GM19023 (cell line): ENCODE measurements around the gene PAQR5.
A peak's percentile ranks its signal among the peaks of the same experiment; 100 is the strongest.
"Not testable (repeated sequence)": the region's sequence is repeated elsewhere in the genome, so short reads cannot be mapped to it uniquely, and the experiment has no call there.

Experiments
- ATAC-seq: cut with Tn5 transposase; IDR thresholded peaks from one replicate; pipeline ENCODE4 v1.9.1; 2021; ENCODE audit warnings: mild to moderate bottlenecking, moderate library complexity; ENCODE audit not compliant: unreplicated experiment

Gene PAQR5

DNA sequence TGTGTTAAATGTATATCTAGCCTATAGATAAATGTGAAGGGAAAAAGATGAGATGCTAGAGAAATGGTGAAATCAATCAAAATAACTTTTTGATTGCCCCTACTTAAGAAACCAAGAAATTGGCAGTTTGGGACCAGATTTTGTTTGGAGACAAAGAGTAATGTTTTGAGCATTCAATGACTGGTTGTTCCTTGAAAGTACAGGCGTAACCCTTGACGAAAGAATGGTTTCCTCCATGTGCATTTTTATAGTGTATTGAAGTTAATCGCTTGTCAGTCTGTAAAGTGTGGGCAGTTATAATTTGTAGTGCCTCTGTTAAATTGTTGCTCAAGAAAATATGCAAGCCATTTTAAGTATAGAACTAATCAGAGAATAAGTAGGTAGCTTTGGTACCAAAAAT, 116.7 kb downstream of the PAQR5 start:
- no peak for ATAC-seq

DNA sequence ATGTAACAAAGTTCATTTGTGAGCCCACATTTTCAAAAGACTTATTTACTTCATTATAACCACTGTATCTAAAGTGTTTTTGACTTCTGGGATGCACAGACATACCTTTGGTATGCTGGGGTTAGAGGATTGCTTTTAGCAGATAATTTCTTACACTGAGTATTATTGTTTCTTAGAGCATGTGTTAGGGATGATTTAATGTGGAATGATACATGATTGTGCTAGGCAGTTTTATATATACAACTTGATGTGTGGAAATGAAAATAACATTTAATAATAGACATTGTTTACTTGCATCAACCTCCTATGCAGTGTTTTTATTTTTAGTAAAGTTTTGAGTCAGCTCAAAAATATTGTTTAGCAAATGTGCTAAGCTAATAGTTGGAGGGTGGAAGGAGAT, 118.9 kb downstream of the PAQR5 start:
- ATAC-seq = no peak

DNA sequence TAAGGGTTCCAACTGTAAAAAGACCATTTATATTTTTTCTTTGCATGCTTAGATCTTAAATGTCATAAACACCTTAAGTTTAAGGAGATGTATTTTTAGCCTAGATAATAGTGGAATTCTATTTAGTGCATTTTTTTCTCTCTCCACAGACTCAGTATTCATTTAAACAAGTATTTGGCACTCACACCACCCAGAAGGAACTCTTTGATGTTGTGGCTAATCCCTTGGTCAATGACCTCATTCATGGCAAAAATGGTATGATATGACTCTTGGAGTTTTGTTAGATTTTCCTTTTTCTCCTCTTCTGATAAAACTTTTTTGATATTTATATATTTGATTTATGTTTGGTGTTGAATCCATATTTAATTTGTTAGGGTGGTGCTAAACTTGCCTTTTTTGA, 122.8 kb downstream of the PAQR5 start:
- no peak for ATAC-seq

DNA sequence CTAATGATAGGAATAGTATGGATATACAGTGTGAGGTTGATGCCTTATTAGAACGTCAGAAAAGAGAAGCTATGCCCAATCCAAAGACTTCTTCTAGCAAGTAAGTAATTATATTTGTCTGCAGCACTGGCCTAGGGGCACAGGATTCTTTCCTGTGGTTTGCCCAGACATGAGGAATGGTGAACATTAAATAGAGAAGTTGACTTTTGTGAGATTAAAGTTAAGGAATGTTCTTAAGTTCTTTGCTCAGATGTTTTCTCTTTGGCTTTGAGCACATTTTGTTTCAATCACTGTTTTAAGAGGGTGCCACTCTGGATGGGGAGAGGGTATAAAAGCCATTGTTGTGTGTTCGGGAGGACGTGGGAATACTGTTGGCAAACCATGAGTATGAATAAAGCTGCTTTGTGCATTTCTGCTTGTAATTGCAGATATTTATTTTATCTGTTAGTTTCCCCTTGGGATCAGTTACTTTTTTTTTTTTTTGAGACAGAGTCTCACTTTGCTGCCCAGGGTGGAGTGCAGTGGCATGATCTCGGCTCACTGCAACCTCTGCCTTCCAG, 123.7 kb downstream of the PAQR5 start:
- no peak for ATAC-seq

DNA sequence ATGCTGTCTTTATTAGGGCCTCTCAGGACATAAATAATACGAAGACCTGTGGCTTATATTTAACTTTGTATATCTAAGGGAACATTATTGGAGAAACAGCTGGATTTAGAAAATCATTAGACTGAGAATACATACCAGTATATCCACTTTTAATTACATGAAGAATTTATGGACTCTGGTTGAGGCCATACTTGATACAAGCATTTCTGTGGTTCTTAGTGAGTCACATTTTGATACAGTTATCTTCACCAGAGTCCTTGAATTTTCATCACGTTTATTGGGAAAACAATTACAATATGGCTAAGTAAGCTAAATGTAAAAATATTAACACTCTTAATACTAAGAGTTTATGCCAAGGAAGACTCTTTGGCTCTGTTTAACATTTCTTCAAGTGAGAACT, 125.3 kb downstream of the PAQR5 start:
- no peak for ATAC-seq

DNA sequence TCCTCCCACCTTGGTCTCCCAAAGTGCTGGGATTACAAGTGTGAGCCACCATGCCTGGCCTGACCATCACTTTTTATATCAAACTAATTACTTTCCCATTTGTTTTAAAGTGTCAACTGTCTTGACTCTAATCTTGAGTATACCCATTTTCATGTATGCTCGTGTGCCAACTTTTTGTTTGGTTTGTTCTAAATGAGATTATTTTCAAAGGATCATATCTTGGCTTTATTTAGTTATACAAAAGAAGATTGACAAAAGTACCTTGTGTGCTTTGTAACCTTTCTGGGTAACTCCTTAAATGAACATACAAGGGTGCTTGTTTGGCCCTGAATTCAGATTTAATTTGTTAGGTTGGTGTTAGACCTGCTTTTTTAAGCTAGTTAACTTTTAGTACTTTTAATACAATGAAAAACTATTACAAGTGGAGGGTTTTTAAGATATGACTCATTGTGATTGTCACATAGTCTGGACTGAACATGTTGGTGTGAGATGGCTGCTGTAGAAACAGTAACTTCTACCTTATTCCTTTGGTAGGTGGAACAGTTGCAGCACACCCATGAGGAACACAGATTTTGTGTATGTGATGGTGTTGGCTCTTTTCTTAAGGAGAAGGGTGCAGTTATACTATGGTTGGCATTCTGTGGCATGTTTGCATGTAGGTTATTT, 126.2 kb downstream of the PAQR5 start:
- ATAC-seq = no peak

DNA sequence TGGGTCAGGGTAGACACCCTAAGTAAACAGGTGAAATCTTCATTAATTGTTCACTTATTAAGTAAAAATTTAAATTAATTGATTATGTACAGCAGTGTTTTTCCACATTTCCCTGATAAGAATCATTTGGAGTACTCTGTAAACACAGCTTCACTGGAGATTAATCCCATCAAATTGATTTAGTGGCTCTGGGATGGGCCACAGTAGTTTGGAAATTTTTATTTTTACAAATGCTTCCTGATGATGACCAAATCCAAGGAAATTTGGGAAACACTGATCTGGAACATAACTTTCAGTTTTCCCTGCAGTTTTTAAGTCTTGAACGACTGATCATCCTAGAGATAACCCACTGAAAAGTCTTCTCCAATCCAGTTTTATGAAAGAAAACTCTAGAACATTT, 135.1 kb downstream of the PAQR5 start:
- ATAC-seq = no peak

DNA sequence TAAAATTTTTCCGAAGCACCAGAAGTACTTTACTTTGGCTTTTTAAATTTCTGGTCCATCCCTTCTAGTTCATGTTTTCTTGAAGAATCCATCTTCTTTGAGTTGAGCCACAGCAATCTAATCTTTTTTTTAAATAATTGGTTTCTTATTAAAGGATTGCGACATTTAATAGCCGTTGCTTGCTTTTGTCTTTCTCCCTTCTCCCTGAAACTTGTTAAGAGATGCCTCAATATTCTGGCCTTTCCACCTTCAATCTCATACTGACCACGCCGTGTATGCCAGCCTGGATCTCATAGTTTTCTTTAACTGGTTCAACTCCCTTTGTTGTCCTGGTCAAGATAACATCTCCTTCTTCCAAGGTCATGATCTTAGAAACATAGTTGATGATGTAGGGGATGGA, 135.5 kb downstream of the PAQR5 start:
- ATAC-seq = no peak

DNA sequence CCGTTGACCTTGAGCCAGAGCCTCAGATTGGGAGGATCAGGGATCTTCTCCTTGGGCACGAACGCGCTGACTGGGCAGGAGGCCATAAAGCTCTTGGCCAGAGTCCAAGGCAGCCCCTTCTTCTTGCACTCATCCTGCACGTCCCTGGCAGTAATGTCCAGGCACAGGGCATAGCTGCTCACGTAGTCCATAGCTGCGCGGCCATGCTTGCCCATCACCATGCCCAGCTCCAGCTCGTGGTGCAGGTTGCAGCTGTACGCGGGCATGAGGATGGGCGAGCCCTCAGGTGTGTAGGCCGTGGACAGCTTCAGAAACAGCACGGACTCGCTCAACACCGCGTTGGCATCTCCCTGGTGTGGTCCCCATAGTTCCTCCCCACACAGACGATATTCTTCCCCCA, 136.0 kb downstream of the PAQR5 start:
- no peak for ATAC-seq

DNA sequence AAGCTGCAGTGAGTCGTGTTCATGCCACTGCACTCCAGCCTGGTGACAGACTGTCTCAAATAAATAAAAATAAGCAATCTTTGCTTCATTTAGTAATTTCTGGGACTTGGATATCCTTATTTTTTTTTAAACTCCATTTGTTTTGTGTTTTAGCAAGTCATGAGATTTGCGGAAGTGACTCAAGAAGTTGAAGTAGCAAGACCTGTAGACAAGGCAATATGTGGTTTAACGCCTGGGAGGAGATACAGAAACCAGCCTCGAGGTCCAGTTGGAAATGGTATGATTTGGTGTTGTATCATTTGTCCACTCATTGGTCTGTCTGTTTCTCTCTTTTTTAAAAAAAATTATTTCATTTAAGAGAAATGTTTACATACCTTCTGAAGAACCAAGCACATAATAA, 137.3 kb downstream of the PAQR5 start:
- ATAC-seq = no peak

DNA sequence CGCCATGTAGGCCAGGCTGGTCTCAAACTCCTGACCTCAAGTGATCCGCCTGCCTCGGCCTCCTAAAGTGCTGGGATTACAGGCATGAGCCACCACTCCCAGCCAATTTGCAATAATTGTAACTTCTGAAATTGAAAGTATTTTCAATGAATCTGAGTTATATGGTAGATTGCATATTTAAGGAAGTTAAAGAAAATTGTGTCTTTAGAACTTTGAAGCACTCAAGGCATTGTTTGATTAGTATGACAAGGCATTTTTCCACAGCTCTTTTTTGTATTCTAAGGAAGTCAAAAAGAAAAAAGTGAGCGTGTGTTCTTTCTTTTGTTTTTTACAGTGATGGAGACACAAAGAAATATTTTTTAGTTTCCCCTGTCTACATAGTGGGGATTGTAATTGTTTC, 138.2 kb downstream of the PAQR5 start:
- ATAC-seq = no peak

DNA sequence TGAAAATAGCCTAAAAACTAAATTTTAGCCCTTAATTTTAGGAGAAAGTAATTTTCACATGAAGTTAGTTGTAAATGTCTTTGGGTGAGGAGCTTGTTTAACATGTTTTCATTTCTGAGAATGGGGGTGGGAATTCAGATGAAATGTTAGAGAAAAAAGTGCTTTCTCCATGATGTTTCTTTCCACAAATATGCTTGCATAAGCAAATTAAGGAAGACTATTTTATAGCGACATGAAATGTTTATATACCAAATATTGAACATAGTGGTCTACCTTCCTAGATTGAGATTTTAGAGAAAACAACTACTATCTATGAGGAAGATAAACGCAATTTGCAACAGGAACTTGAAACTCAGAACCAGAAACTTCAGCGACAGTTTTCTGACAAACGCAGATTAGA, 140.9 kb downstream of the PAQR5 start:
- no peak for ATAC-seq

DNA sequence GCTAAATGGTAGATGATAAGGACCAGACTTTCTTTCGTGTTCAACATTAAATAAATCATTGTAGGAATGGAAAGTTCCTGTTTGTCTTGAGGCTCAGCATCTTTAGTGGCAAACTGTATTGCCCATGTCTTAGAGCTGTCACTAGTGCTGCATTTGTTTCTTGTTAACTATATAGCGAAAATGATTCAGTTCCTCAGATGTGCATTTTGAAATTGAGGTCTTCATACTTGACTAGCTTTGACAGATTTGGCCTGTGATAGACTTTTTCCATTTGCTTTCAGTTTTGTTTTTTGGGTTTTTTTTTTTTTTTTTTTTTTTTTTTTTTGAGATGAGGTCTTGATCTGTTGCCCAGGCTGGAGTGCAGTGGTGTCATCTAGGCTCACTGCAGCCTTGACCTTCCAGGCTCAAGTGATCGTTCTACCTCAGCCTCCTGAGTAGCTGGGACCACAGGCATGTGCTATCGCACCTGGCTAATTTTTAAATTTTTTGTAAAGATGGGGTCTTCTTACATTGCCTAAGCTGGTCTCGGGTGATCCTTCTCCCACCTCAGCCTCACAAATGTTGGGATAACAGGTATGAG, 144.4 kb downstream of the PAQR5 start:
- ATAC-seq = no peak

DNA sequence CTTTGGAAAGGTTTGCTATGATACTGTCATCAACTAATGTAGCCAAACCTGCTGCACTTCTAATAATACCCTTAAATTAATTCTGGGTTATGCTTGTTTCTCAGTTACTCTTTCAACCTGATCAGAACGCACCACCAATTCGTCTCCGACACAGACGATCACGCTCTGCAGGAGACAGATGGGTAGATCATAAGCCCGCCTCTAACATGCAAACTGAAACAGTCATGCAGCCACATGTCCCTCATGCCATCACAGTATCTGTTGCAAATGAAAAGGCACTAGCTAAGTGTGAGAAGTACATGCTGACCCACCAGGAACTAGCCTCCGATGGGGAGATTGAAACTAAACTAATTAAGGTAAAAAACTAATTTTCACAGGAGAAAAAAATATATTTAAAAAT, 146.0 kb downstream of the PAQR5 start:
- ATAC-seq = no peak

DNA sequence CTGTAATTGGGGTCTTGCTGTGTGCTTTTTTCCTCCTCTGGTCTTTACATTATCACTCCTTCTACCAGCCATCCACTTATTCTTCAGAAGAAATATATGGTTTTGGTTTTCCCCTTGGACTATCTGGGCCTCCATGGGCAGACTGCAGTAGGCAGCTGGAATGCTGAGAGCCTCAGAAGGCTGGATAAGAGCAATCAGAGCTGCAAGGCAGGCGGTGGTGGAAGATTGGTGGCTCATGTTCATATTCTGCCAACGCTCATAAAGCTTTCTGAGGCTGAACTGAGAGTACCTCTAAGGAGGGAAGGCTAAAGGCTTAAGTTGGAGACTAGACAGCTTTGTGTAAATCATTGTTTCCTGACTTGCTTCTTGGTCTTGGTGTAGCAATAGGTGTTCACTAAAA, 148.2 kb downstream of the PAQR5 start:
- ATAC-seq = no peak

DNA sequence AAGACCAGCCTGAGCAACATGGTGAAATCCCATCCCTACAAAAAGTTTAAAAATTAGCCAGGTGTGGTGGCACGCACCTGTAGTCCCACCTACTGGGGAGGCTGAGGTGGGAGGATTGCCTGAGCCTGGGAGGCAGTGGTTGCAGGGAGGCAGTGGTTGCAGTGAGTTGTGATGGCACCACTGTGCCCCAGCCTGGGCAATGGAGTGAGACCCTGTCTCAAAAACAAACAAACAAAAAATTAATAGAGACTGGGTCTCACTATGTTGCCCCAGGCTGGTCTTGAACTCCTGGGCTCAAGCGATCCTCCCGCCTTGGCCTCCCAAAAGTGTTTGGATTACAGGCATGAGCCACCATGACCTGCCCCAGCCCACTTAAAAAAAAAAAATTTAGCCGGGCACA, 151.5 kb downstream of the PAQR5 start:
- ATAC-seq = not testable (repeated sequence)

DNA sequence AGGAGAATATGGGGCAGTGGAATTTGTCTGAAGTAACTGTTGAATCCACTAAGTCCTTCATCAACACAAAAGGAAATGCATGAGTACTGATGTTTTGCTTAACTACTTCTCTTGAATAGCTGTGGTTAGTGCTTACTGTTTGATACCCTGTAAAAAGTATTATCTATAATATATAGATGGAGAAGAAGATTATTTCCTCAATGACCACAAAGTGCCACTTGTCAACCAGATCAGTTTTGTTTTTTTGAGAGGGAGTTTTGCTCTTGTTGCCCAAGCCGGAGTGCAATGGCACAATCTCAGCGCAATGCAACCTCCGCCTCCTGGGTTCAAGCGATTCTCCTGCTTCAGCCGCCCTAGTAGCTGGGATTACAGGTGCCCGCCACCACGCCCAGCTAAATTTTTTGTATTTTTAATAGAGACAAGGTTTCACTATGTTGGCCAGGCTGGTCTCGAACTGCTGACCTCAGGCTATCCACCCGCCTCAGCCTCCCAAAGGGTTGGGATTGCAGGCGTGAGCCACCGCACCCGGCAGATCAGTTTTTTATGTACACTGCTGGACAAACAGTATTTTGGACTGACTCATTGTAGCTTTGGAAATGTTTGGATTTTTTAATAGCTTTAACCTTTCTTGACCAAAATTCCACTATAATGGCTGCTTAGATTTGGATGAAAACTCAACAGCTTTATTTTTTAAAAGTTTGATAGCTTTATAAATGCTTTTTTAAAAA, 152.4 kb downstream of the PAQR5 start:
- no peak for ATAC-seq

DNA sequence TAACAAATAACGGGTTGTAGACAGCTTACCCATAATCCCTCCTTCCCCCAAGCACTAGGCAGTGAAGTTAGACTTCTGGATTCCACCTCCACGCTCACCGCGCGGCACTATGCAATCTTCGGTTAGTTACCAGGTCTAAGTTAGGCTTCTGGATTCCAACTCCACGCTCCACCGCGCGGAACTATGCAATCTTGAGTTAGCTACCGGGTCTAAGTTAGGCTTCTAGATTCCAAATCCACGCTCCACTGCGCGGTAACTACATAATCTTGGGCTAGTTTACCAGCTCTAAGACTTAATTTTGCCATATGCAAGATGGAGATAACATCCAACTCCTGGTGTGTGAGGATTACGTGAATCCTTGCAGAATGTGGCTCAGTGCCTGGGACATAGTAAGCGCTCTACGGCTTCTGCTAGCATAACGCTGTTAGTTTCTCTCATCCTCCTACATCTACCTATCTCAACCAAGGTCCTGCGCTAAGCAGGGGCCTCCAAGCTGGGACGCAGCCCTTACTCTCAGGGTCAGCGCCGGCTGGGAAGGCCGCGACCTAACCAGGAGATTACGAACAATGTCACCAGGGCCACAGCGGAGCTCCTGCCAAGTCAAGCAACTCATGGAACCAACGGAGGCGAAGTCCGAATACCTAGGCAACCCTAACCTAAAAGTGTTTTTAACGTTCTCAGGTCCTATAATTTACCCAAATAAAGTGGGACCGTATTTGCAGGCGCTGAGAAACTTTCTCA, 153.4 kb downstream of the PAQR5 start:
- ATAC-seq = peak; percentile 37

DNA sequence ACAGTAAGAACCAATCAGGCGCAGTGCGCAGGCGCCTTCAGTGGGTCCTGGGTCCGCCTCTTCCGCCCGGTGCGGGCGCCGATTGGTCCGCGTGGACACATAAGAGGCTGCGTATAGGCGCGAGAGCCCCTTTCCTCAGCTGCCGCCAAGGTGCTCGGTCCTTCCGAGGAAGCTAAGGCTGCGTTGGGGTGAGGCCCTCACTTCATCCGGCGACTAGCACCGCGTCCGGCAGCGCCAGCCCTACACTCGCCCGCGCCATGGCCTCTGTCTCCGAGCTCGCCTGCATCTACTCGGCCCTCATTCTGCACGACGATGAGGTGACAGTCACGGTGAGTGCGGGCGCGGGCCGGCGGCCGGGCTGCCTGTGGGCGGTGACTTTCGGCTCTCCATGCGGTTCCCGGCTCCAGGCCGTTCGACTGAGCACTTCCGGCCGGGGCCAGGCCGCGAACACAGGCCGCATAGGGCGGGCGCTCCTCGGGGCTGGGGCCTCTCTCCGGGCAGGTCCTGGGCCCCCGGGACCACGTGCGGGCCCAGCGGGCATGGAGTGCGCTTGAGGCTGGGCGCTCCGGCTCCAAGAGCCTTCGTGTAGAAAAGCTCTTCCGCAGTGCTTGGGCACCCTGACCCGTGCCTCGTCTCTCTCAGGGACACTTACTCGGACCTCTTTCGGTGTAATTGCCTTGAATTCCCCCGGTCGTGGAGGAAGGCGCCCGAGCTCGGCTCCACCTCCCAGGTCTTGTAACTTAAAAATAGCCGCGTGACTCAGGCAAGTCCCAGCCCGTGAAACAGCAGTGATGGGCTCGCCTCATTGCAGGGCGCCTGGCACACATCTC, 154.2 kb downstream of the PAQR5 start, which contains the start of gene RPLP1:
RPLP1 (plus strand) TSS at position 127 of the 830 bp plus-strand sequence; CDS start at position 258, 131 bp downstream.
- peak; percentile 71 for ATAC-seq

DNA sequence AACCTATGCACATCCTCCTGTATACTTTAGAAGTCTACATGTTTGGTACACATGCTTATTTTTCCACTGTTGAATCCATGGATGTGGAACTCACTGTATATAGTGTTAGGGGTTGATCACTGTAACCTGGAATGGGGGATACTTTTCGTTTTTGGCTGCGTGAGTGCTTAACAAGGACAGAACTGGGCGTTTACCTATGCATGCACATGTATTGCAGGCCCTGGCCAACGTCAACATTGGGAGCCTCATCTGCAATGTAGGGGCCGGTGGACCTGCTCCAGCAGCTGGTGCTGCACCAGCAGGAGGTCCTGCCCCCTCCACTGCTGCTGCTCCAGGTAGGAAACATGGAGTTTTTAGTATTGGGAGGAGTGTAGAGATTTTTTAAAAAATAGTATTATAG, 156.2 kb downstream of the PAQR5 start:
- no peak for ATAC-seq
